Measurements from ENCODE around the gene DNAH14.

DNAH14 gene

GRCh38 chr1:225426395-225427234 is 497.1 kb downstream of the DNAH14 start (continued):
- TF ChIP-seq AEBP2 (tag by site-specific recombination; IDR thresholded peaks at IDR 0.05; ENCODE audit: borderline replicate concordance): no peak
- no peak for TF ChIP-seq ZNF560 (tag by site-specific recombination; IDR thresholded peaks at IDR 0.05; ENCODE audit: borderline replicate concordance)
- TF ChIP-seq ZFP37 (tag by site-specific recombination; IDR thresholded peaks at IDR 0.05): peak; percentile 80; the same call in 1 of the 2 replicates
- no peak for TF ChIP-seq YY1 (tag by site-specific recombination; IDR thresholded peaks at IDR 0.05)
- peak; percentile 42 for TF ChIP-seq KLF16 (tag by site-specific recombination; IDR thresholded peaks at IDR 0.05)
- TF ChIP-seq ZNF391 (tag by site-specific recombination; IDR thresholded peaks at IDR 0.05; ENCODE audit: borderline replicate concordance, low read depth): no peak; the same call in 1 of the 2 replicates
- no peak for TF ChIP-seq PRDM4 (tag by site-specific recombination; IDR thresholded peaks at IDR 0.05)

GRCh38 chr1:225427235-225428067 is 498.0 kb downstream of the DNAH14 start, which contains the start of gene LBR:
Gene LBR, minus strand, starts transcription at chr1:225428038. Its CDS starts 3,963 bp downstream, at chr1:225424075.
- Histone ChIP-seq H3K9me3 (ENCODE audit: control insufficient read depth, insufficient read depth, low read depth, low read length) (no peaks in the 10 kb centered on the region), H3K27ac (ENCODE audit: extremely low read depth, low read depth, low read length) (peak within 1 kb of the TSS; percentile 83), H3K36me3 (ENCODE audit: control insufficient read depth in 2 of 2, insufficient read depth in 1 of 2, low read length in 2 of 2) (peaks cover 0 to 3% of the 10 kb centered on the region in 2 experiments; a peak in 1 of 3 replicates), H3K4me1 (ENCODE audit: control insufficient read depth, insufficient read depth, low read length) (peaks cover 32% of the 10 kb centered on the region), H3K4me3 (ENCODE audit: low read depth, low read length) (peak within 1 kb of the TSS; percentile 90)
- CTCF ChIA-PET: interaction anchor here (1.2 to 4.4 kb wide), 3 partner anchors 47 to 637 kb away, joined by 3 to 16 read pairs (median 6); no protein-coding TSS in a partner anchor
- POLR2A ChIA-PET: interaction anchor here (0.6 to 1.6 kb wide), 4 partner anchors 12 to 497 kb away, joined by 4 to 6 read pairs (median 6); partner anchors contain the start of genes PYCR2 and TMEM63A
- TF ChIP-seq, protein P1, sequence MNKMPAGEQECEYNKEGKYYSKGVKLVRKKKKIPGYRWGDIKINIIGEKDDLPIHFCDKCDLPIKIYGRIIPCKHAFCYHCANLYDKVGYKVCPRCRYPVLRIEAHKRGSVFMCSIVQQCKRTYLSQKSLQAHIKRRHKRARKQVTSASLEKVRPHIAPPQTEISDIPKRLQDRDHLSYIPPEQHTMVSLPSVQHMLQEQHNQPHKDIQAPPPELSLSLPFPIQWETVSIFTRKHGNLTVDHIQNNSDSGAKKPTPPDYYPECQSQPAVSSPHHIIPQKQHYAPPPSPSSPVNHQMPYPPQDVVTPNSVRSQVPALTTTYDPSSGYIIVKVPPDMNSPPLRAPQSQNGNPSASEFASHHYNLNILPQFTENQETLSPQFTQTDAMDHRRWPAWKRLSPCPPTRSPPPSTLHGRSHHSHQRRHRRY (tag by site-specific recombination; IDR thresholded peaks at IDR 0.05): no peak
- TF ChIP-seq ZNF280C (tag by site-specific recombination; IDR thresholded peaks at IDR 0.05) (no peak), GLI2 (tag by site-specific recombination; IDR thresholded peaks at IDR 0.05; ENCODE audit: borderline replicate concordance, low read depth) (no peak), PBX3 (CRISPR knock-in tag; IDR thresholded peaks at IDR 0.05) (no peak; the same call in none of the 2 replicates), ZNF239 (tag by site-specific recombination; IDR thresholded peaks at IDR 0.05) (no peak), ZNF184 (tag by site-specific recombination; IDR thresholded peaks at IDR 0.05) (no peak), RBAK (tag by site-specific recombination; IDR thresholded peaks at IDR 0.05) (no peak), MYNN (tag by site-specific recombination; IDR thresholded peaks at IDR 0.05; ENCODE audit: borderline replicate concordance) (no peak), ZNF560 (tag by site-specific recombination; IDR thresholded peaks at IDR 0.05; ENCODE audit: borderline replicate concordance) (no peak), ZNF530 (tag by site-specific recombination; IDR thresholded peaks at IDR 0.05; ENCODE audit: low read depth) (no peak)
- TF ChIP-seq, protein P2, sequence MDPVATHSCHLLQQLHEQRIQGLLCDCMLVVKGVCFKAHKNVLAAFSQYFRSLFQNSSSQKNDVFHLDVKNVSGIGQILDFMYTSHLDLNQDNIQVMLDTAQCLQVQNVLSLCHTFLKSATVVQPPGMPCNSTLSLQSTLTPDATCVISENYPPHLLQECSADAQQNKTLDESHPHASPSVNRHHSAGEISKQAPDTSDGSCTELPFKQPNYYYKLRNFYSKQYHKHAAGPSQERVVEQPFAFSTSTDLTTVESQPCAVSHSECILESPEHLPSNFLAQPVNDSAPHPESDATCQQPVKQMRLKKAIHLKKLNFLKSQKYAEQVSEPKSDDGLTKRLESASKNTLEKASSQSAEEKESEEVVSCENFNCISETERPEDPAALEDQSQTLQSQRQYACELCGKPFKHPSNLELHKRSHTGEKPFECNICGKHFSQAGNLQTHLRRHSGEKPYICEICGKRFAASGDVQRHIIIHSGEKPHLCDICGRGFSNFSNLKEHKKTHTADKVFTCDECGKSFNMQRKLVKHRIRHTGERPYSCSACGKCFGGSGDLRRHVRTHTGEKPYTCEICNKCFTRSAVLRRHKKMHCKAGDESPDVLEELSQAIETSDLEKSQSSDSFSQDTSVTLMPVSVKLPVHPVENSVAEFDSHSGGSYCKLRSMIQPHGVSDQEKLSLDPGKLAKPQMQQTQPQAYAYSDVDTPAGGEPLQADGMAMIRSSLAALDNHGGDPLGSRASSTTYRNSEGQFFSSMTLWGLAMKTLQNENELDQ (tag by site-specific recombination; IDR thresholded peaks at IDR 0.05; ENCODE audit: low read depth): no peak
- TF ChIP-seq, protein P3, sequence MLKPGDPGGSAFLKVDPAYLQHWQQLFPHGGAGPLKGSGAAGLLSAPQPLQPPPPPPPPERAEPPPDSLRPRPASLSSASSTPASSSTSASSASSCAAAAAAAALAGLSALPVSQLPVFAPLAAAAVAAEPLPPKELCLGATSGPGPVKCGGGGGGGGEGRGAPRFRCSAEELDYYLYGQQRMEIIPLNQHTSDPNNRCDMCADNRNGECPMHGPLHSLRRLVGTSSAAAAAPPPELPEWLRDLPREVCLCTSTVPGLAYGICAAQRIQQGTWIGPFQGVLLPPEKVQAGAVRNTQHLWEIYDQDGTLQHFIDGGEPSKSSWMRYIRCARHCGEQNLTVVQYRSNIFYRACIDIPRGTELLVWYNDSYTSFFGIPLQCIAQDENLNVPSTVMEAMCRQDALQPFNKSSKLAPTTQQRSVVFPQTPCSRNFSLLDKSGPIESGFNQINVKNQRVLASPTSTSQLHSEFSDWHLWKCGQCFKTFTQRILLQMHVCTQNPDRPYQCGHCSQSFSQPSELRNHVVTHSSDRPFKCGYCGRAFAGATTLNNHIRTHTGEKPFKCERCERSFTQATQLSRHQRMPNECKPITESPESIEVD (tag by site-specific recombination; IDR thresholded peaks at IDR 0.05): no peak; the same call in 1 of the 2 replicates
